ENCODE measurements around the gene GOSR1.
A peak's percentile ranks its signal among the peaks of the same experiment; 100 is the strongest.

The GOSR1 gene

GRCh38 chr17:30475206-30475605 is 2.0 kb upstream of the GOSR1 start:
- no peaks in the 10 kb centered on the region for H3K9me3 ChIP-seq (ENCODE audit: control insufficient read depth, insufficient read depth, low read length)
- H3K4me1 ChIP-seq (ENCODE audit: insufficient read depth, low read length) = no peaks in the 10 kb centered on the region

DNA sequence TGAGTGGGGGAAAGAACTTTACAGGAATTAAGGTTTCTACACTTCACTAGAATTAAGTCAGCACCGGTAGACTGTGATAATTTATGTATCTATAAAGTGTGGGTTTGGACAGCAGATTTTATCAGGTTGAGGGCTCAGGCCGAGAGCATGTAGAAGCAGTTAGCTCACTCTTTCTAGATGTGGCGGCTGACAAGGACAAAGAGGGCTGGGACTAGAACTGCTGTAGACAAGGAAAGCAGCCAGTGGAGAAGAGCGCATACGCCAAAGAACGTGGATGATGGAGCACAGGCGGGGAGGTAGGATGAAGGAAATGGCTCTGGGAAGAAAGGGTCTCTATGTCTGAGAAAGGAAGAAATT is 504 bp upstream of the GOSR1 start:
- peaks cover 2% of the 10 kb centered on the region; the same call in 1 of the 2 replicates for H3K36me3 ChIP-seq (ENCODE audit: insufficient read depth, low read length)
- H3K9ac ChIP-seq (ENCODE audit: low read depth, low read length) = peak overlapping the region; percentile 68; the same call in 1 of the 2 replicates
- no peaks in the 10 kb centered on the region for H3K9me3 ChIP-seq (ENCODE audit: control insufficient read depth, insufficient read depth, low read length)
- no peaks in the 10 kb centered on the region for H3K4me1 ChIP-seq (ENCODE audit: insufficient read depth, low read length)

More at GRCh38 chr17:30475206-30475605, 2.0 kb upstream of the GOSR1 start:
- no peaks in the 10 kb centered on the region for H3K36me3 ChIP-seq (ENCODE audit: insufficient read depth, low read length)
- H3K9ac ChIP-seq (ENCODE audit: low read depth, low read length) = no peak overlapping the region

DNA sequence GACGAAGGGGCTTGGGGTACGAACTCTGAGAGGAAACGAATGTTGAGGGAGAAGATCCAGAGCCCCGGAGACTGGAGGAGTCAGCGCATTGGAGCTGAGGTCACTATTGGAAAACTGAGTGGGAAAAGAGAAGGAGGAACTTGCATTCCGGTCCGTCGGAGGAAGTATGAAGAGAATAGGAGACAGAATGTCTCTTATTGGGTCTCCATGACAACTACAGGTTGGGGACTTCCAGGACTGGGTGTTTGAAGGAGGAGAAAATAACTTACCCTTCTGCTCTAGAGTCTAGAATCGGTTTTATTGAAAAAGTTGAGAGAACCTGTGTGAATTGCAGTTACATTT is 537 bp downstream of the GOSR1 start:
- Histone ChIP-seq H3K4me1 (ENCODE audit: insufficient read depth, low read length) (no peaks in the 10 kb centered on the region), H3K36me3 (ENCODE audit: insufficient read depth, low read length) (peaks cover 2% of the 10 kb centered on the region; the same call in 1 of the 2 replicates), H3K9ac (ENCODE audit: low read depth, low read length) (peak overlapping the region; percentile 68), H3K9me3 (ENCODE audit: control insufficient read depth, insufficient read depth, low read length) (no peaks in the 10 kb centered on the region)

- no peaks in the 10 kb centered on the region for H3K4me1 ChIP-seq (ENCODE audit: insufficient read depth, low read length)
- H3K36me3 ChIP-seq (ENCODE audit: insufficient read depth, low read length) = peaks cover 14% of the 10 kb centered on the region
- no peaks in the 10 kb centered on the region for H3K9me3 ChIP-seq (ENCODE audit: control insufficient read depth, insufficient read depth, low read length)
- no peak overlapping the region for H3K9ac ChIP-seq (ENCODE audit: low read depth, low read length)
Observed at GRCh38 chr17:30482555-30482954, 5.3 kb downstream of the GOSR1 start.

DNA sequence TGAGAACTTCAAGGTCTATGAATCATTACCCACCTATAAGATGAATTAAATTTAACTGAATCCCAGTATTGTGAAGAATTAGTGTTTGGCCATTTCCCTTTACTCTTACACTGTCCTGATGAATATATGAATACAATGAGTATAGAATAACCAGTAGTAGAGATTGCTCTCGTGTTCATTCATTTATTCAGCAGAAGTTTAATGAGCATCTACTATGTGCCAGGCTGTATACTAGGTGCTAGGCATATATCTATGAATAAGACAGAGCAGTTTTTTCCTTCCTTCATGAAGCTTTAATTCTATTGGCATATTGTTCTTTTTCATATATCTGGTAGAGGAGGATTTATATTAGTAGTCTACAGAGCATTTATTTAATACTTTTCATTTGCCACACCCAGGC is 6.0 kb downstream of the GOSR1 start:
- Histone ChIP-seq H3K9ac (ENCODE audit: low read depth, low read length) (no peak overlapping the region), H3K4me1 (ENCODE audit: insufficient read depth, low read length) (no peaks in the 10 kb centered on the region), H3K36me3 (ENCODE audit: insufficient read depth, low read length) (peaks cover 14% of the 10 kb centered on the region), H3K9me3 (ENCODE audit: control insufficient read depth, insufficient read depth, low read length) (no peaks in the 10 kb centered on the region)

- Histone ChIP-seq H3K9me3 (ENCODE audit: control insufficient read depth, insufficient read depth, low read length) (no peaks in the 10 kb centered on the region), H3K9ac (ENCODE audit: low read depth, low read length) (no peak overlapping the region), H3K36me3 (ENCODE audit: insufficient read depth, low read length) (peaks cover 8% of the 10 kb centered on the region), H3K4me1 (ENCODE audit: insufficient read depth, low read length) (no peaks in the 10 kb centered on the region)
Observed at GRCh38 chr17:30493780-30494179, 16.6 kb downstream of the GOSR1 start.

- Histone ChIP-seq H3K9me3 (ENCODE audit: control insufficient read depth, insufficient read depth, low read length) (no peaks in the 10 kb centered on the region), H3K9ac (ENCODE audit: low read depth, low read length) (no peak overlapping the region), H3K4me1 (ENCODE audit: insufficient read depth, low read length) (no peaks in the 10 kb centered on the region), H3K36me3 (ENCODE audit: insufficient read depth, low read length) (peaks cover 8% of the 10 kb centered on the region)
Observed at GRCh38 chr17:30495586-30495985, 18.4 kb downstream of the GOSR1 start.

GRCh38 chr17:30503558-30503957 is 26.4 kb downstream of the GOSR1 start:
- Histone ChIP-seq H3K36me3 (ENCODE audit: insufficient read depth, low read length) (peaks cover 3% of the 10 kb centered on the region; the same call in 1 of the 2 replicates), H3K9me3 (ENCODE audit: control insufficient read depth, insufficient read depth, low read length) (no peaks in the 10 kb centered on the region; the same call in 1 of the 2 replicates), H3K9ac (ENCODE audit: low read depth, low read length) (no peak overlapping the region), H3K4me1 (ENCODE audit: insufficient read depth, low read length) (no peaks in the 10 kb centered on the region)

DNA sequence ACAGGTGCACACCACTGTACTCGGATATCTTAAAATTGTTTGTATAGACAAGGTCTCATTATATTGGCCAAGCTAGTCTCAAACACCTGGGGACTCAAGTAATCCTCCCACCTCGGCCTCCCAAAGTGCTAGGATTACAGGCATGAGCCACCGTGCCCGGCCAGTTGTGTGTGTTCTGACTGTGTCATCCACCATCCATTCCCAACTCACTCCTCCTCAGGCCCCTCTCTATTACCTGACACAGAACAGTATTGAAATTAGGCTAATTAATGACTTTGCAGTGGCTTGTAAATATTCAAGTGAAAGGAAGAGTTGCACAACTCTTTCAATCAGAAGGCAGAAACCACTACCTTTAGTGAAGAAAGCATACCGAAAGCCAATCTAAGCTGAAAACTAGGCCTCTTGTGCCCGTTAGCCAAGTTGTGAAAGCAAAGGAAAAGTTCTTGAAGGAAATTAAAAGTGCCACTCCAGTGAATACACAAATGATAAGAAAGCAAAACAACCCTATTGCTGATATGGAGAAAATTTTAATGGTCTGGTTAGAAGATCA is 28.7 kb downstream of the GOSR1 start:
- no peaks in the 10 kb centered on the region for H3K4me1 ChIP-seq (ENCODE audit: insufficient read depth, low read length)
- H3K9ac ChIP-seq (ENCODE audit: low read depth, low read length) = no peak overlapping the region
- peaks cover 3% of the 10 kb centered on the region; the same call in 1 of the 2 replicates for H3K36me3 ChIP-seq (ENCODE audit: insufficient read depth, low read length)
- H3K9me3 ChIP-seq (ENCODE audit: control insufficient read depth, insufficient read depth, low read length) = no peaks in the 10 kb centered on the region; the same call in 1 of the 2 replicates

GRCh38 chr17:30506481-30506880 is 29.3 kb downstream of the GOSR1 start:
- no peaks in the 10 kb centered on the region; the same call in 1 of the 2 replicates for H3K9me3 ChIP-seq (ENCODE audit: control insufficient read depth, insufficient read depth, low read length)
- H3K36me3 ChIP-seq (ENCODE audit: insufficient read depth, low read length) = no peaks in the 10 kb centered on the region; the same call in 1 of the 2 replicates
- no peak overlapping the region for H3K9ac ChIP-seq (ENCODE audit: low read depth, low read length)
- H3K4me1 ChIP-seq (ENCODE audit: insufficient read depth, low read length) = no peaks in the 10 kb centered on the region

GRCh38 chr17:30513346-30513745 is 36.1 kb downstream of the GOSR1 start:
- no peaks in the 10 kb centered on the region for H3K9me3 ChIP-seq (ENCODE audit: control insufficient read depth, insufficient read depth, low read length)
- H3K9ac ChIP-seq (ENCODE audit: low read depth, low read length) = no peak overlapping the region
- H3K4me1 ChIP-seq (ENCODE audit: insufficient read depth, low read length) = no peaks in the 10 kb centered on the region
- peaks cover 5% of the 10 kb centered on the region for H3K36me3 ChIP-seq (ENCODE audit: insufficient read depth, low read length)

GRCh38 chr17:30514895-30515596 is 37.8 kb downstream of the GOSR1 start:
- H3K36me3 ChIP-seq (ENCODE audit: insufficient read depth, low read length) = peaks cover 10% of the 10 kb centered on the region
- no peak overlapping the region for H3K9ac ChIP-seq (ENCODE audit: low read depth, low read length)
- no peaks in the 10 kb centered on the region for H3K4me1 ChIP-seq (ENCODE audit: insufficient read depth, low read length)
- H3K9me3 ChIP-seq (ENCODE audit: control insufficient read depth, insufficient read depth, low read length) = no peaks in the 10 kb centered on the region

DNA sequence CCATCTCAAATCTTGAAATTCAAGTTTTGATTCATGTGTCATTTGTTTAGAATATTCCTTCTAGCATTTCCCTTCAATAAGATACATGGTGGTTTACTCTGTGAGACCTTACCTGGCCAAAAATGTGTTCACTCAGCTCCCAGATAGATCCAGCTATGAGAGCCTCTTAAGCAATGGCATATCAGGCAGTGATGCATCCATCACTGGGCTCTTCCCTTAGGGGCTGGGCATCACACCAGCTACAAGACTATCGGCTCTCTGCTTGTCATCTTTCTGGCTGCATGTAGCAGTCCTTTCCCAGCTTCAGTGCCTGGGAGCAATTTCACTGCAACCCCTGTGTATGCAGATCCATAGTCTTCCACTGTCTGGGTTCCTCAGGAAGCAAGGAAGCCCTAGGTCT is 40.6 kb downstream of the GOSR1 start:
- Histone ChIP-seq H3K9ac (ENCODE audit: low read depth, low read length) (no peak overlapping the region), H3K4me1 (ENCODE audit: insufficient read depth, low read length) (no peaks in the 10 kb centered on the region), H3K36me3 (ENCODE audit: insufficient read depth, low read length) (peaks cover 22% of the 10 kb centered on the region), H3K9me3 (ENCODE audit: control insufficient read depth, insufficient read depth, low read length) (peaks cover 6% of the 10 kb centered on the region; the same call in 1 of the 2 replicates)

- Histone ChIP-seq H3K9me3 (ENCODE audit: control insufficient read depth, insufficient read depth, low read length) (peaks cover 6% of the 10 kb centered on the region; the same call in 1 of the 2 replicates), H3K36me3 (ENCODE audit: insufficient read depth, low read length) (peaks cover 22% of the 10 kb centered on the region), H3K4me1 (ENCODE audit: insufficient read depth, low read length) (no peaks in the 10 kb centered on the region), H3K9ac (ENCODE audit: low read depth, low read length) (no peak overlapping the region)
Observed at GRCh38 chr17:30519166-30519565, 42.0 kb downstream of the GOSR1 start.

- Histone ChIP-seq H3K9ac (ENCODE audit: low read depth, low read length) (no peak overlapping the region), H3K36me3 (ENCODE audit: insufficient read depth, low read length) (peaks cover 19% of the 10 kb centered on the region), H3K9me3 (ENCODE audit: control insufficient read depth, insufficient read depth, low read length) (peaks cover 6% of the 10 kb centered on the region; the same call in 1 of the 2 replicates), H3K4me1 (ENCODE audit: insufficient read depth, low read length) (no peaks in the 10 kb centered on the region)
Observed at GRCh38 chr17:30519707-30520106, 42.5 kb downstream of the GOSR1 start.

All from ES-I3 (cell line).